Astrocyte of the cerebellum (primary cell): Measurements from ENCODE around the gene MTMR2.

Source experiments
- DNase-seq: peaks from one replicate; pipeline ENCODE4 v3.0.0-alpha.2; 2011; ENCODE audit warnings: low read depth
- H3K4me3 ChIP-seq: 2 replicates; pipeline ENCODE4 v1.5.1; 2011; ENCODE audit warnings: mild to moderate bottlenecking, low read depth, low read length, moderate library complexity
- in situ Hi-C: cut with HindIII; loops from 2 replicates; pipeline ENCODE4 v1.10.0; 2017; ENCODE audit warnings: low sequenced_read_pairs
- TF ChIP-seq, protein P1 (sequence below): IDR thresholded peaks from 2 replicates; pipeline ENCODE4 v1.5.1; 2012; ENCODE audit warnings: low read length, low read depth, moderate library complexity, mild to moderate bottlenecking; ENCODE audit errors: missing control alignments

The MTMR2 gene

GRCh38 chr11:95944623-95945022 is 20.7 kb upstream of the MTMR2 start:
- TF ChIP-seq, protein P1, sequence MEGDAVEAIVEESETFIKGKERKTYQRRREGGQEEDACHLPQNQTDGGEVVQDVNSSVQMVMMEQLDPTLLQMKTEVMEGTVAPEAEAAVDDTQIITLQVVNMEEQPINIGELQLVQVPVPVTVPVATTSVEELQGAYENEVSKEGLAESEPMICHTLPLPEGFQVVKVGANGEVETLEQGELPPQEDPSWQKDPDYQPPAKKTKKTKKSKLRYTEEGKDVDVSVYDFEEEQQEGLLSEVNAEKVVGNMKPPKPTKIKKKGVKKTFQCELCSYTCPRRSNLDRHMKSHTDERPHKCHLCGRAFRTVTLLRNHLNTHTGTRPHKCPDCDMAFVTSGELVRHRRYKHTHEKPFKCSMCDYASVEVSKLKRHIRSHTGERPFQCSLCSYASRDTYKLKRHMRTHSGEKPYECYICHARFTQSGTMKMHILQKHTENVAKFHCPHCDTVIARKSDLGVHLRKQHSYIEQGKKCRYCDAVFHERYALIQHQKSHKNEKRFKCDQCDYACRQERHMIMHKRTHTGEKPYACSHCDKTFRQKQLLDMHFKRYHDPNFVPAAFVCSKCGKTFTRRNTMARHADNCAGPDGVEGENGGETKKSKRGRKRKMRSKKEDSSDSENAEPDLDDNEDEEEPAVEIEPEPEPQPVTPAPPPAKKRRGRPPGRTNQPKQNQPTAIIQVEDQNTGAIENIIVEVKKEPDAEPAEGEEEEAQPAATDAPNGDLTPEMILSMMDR = no peak
- in situ Hi-C loops = no loop called here
- no peak overlapping the region for H3K4me3 ChIP-seq
- DNase-seq = no peak

DNA sequence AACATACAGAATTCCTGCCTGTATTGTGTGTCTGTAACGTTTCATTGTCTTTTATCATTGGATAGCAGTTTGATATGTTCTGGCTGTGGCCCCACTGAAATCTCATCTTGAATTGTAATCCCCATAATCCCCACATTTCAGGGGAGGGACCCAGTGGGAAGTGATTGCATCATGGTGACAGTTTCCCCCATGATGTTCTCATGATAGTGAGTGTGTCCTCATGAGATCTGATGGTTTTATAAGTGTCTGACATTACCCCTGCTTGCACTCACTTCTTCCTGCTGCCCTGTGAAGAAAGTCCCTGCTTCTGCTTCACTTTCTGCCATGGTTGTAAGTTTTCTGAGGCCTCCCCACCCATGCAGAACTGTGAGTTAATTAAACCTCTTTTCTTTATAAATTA is 19.6 kb upstream of the MTMR2 start:
- TF ChIP-seq, protein P1 = no peak
- in situ Hi-C loops = no loop called here
- no peak for DNase-seq
- H3K4me3 ChIP-seq = no peak overlapping the region

GRCh38 chr11:95939091-95939490 is 15.2 kb upstream of the MTMR2 start:
- no peak overlapping the region for H3K4me3 ChIP-seq
- TF ChIP-seq, protein P1 = no peak
- DNase-seq = no peak
- in situ Hi-C loops = no loop called here

DNA sequence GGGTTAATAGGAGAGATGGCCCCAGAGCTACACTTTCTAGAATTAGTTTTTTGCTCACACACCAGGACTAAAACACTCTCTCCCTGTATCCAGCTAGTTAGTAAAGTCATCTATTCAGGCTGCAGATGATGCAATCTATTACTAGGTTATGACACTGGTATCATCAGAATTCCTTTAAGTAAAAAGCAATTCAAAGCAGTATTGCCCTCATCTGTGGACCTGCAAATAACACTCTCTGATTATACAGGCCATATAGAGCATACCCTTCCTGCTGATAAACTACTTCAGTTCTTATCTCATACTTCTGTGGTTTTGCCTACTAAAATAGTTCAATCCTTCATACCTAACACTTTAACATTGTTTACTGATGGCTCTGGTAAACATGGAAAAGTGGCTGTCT is 13.5 kb upstream of the MTMR2 start:
- no peak overlapping the region for H3K4me3 ChIP-seq
- no peak for DNase-seq
- TF ChIP-seq, protein P1 = no peak
- in situ Hi-C loops = no loop called here

DNA sequence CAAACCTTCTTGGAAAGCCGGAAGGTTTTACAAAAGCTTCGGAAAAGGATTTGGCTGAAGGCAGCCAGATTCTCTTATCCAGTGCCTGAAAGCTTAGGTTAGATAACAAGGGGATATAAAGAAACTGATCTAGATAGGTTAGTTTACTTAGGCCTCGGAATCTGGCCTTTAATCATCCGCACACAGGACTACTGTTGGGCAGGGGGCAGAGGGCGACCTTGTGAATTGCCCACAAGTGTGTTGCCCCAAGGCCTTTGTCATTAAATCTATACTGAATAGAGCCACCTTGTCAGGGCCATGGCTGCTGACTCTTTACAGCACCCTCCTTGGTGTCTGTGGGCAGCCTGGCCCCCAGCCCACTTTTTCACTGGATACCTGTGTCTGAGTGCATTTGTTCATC is 9.7 kb upstream of the MTMR2 start:
- in situ Hi-C loops = no loop called here
- no peak overlapping the region for H3K4me3 ChIP-seq
- TF ChIP-seq, protein P1 = no peak
- DNase-seq = no peak

GRCh38 chr11:95931916-95932315 is 8.0 kb upstream of the MTMR2 start:
- DNase-seq = no peak
- in situ Hi-C loops = no loop called here
- TF ChIP-seq, protein P1 = no peak
- H3K4me3 ChIP-seq = no peak overlapping the region

DNA sequence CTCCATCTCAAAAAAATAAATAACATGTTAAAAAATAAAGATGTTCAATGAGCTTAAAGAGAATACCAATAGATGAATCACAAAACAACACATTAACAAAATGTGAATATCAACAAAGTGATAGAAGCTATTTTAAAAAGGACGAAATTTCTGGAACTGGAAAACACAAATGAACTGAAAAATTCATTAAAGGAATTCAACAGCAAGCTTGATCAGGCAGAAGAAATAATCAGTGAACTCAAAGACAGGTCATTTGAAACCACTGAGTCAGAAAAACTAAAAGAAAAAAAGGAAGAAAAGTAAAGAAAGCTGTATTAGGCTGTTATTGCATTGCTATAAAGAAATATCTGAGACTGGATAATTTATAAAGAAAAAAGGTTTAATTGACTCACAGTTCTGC is 7.0 kb upstream of the MTMR2 start:
- DNase-seq = no peak

More for the DNA sequence above, 7.0 kb upstream of the MTMR2 start:
- TF ChIP-seq, protein P1 = no peak
- H3K4me3 ChIP-seq = no peak overlapping the region
- in situ Hi-C loops = no loop called here
